A549 (cell line): ENCODE results near the gene SPATA46. TPM values are rescaled to one million over a fixed set of nuclear protein-coding genes. Genes with fewer than 3 reads are reported as not detected.

Experiments used
- ATAC-seq, 2 experiments: fragments of 200-7000 bp in 1 of 2; fragments of >200 bp in 1 of 2; cut with Nextera tagmentation in 1 of 2; cut with Tn5 transposase in 1 of 2; 3 replicates each; pipeline versions ENCODE4 v1.8.0 to v1.9.1; 2018 to 2020; ENCODE audit warnings: mild to moderate bottlenecking in 1 of 2, moderate library complexity in 1 of 2
- CTCF ChIA-PET: fragments of 300-600 bp; sonication (Branson Sonifier 250); formaldehyde crosslinking; extraction: SDS; loops from one replicate; lab custom pipeline; 2021; ENCODE audit warnings: antibody characterized with exemption, inconsistent platforms; lab: Yijun Ruan, JAX
- POLR2A ChIA-PET: fragments of 350-600 bp; formaldehyde crosslinking; extraction: SDS; loops from one replicate; lab custom pipeline; 2021; ENCODE audit warnings: antibody characterized with exemption, inconsistent platforms; lab: Yijun Ruan, JAX
- DNase-seq, 2 experiments: peaks; one replicate each; pipeline versions ENCODE4 v3.0.0 to v3.0.0-alpha.2; 2011 to 2016; ENCODE audit warnings: low read depth in 1 of 2, low spot score in 1 of 2
- FAIRE-seq: peaks from 2 replicates; lab custom pipeline; 2011; peaks lifted over from hg19 to GRCh38; lab: Jason Lieb, UNC
- H3K27ac ChIP-seq, 2 experiments: fragments of >200 bp; sonication (Bioruptor Twin); formaldehyde crosslinking; 3 replicates each; pipeline ENCODE4 v1.5.1; 2016 to 2017
- H3K4me1 ChIP-seq: fragments of >200 bp; sonication (Bioruptor Twin); formaldehyde crosslinking; 3 replicates; pipeline ENCODE4 v1.6.1; 2016
- H3K4me2 ChIP-seq: fragments of >200 bp; sonication (Bioruptor Twin); formaldehyde crosslinking; 3 replicates; pipeline ENCODE4 v1.6.1; 2016
- H3K4me3 ChIP-seq: fragments of >200 bp; sonication (Bioruptor Twin); formaldehyde crosslinking; 3 replicates; pipeline ENCODE4 v1.5.1; 2016
- H3K9me3 ChIP-seq: fragments of >200 bp; sonication (Bioruptor Twin); formaldehyde crosslinking; 3 replicates; pipeline ENCODE4 v1.6.1; 2016
- CBX2 ChIP-seq: fragments of 200-600 bp; sonication (generic); IDR thresholded peaks from 2 replicates; pipeline ENCODE4 v1.6.1; 2016; ENCODE audit warnings: low read depth, mild to moderate bottlenecking, borderline replicate concordance
- CHD2 ChIP-seq: fragments of 150-350 bp; IDR thresholded peaks from 2 replicates; pipeline ENCODE4 v1.6.1; 2014; ENCODE audit warnings: low read length; ENCODE audit not compliant: partially characterized antibody
- EHF ChIP-seq: fragments of 250-450 bp; sonication (Bioruptor Pico); IDR thresholded peaks from 2 replicates; pipeline ENCODE4 v1.5.0; 2020; ENCODE audit warnings: mild to moderate bottlenecking
- FOSB ChIP-seq: fragments of 250-450 bp; sonication (Bioruptor Pico); IDR thresholded peaks from 2 replicates; pipeline ENCODE4 v1.5.0; 2020; ENCODE audit warnings: mild to moderate bottlenecking, moderate library complexity
- HOXB13 ChIP-seq: fragments of 250-450 bp; sonication (Bioruptor Pico); IDR thresholded peaks from 2 replicates; pipeline ENCODE4 v1.5.0; 2020; ENCODE audit warnings: low read depth, mild to moderate bottlenecking, moderate library complexity
- HOXB5 ChIP-seq: fragments of 250-450 bp; sonication (Bioruptor Pico); IDR thresholded peaks from 2 replicates; pipeline ENCODE4 v1.5.0; 2020; ENCODE audit warnings: mild to moderate bottlenecking, moderate library complexity
- JUN ChIP-seq, 2 experiments: fragments of >200 bp; sonication (Bioruptor Twin); formaldehyde crosslinking; IDR thresholded peaks; 2 replicates in 1 of 2; 3 replicates in 1 of 2; pipeline ENCODE4 v1.6.1; 2016 to 2017
- JUNB ChIP-seq: fragments of >200 bp; sonication (Bioruptor Twin); formaldehyde crosslinking; IDR thresholded peaks from 2 replicates; pipeline ENCODE4 v1.6.1; 2016
- MAFK ChIP-seq: fragments of 450-650 bp; IDR thresholded peaks from 2 replicates; pipeline ENCODE4 v1.6.1; 2014; ENCODE audit not compliant: partially characterized antibody
- MYC ChIP-seq: IDR thresholded peaks from 2 replicates; pipeline ENCODE4 v1.6.1; 2012; ENCODE audit warnings: mild to moderate bottlenecking, inconsistent platforms, low read length, improper control_type of control experiment, borderline replicate concordance
- NPAS2 ChIP-seq: fragments of 250-450 bp; sonication (Bioruptor Pico); IDR thresholded peaks from 2 replicates; pipeline ENCODE4 v1.8.0; 2022; ENCODE audit warnings: mild to moderate bottlenecking, moderate library complexity, borderline replicate concordance
- PHF8 ChIP-seq: fragments of 200-600 bp; sonication (generic); IDR thresholded peaks from 2 replicates; pipeline ENCODE4 v1.6.1; 2016; ENCODE audit warnings: low read depth, mild to moderate bottlenecking, antibody characterized with exemption, moderate library complexity, borderline replicate concordance
- RCOR1 ChIP-seq: fragments of 150-350 bp; IDR thresholded peaks from 2 replicates; pipeline ENCODE4 v1.6.1; 2014; ENCODE audit warnings: antibody characterized with exemption, low read length, low read depth
- SMC3 ChIP-seq: fragments of >200 bp; sonication (Bioruptor Twin); formaldehyde crosslinking; IDR thresholded peaks from 3 replicates; pipeline ENCODE4 v1.6.1; 2018; ENCODE audit warnings: inconsistent platforms
- TP53 ChIP-seq: fragments of 250-450 bp; sonication (Bioruptor Pico); IDR thresholded peaks from 2 replicates; pipeline ENCODE4 v1.5.0; 2021; ENCODE audit warnings: mild to moderate bottlenecking, moderate library complexity
- ZFP36 ChIP-seq: fragments of 450-650 bp; IDR thresholded peaks from 2 replicates; pipeline ENCODE4 v1.6.1; 2014; ENCODE audit warnings: borderline replicate concordance; ENCODE audit not compliant: partially characterized antibody
- ZSCAN20 ChIP-seq: fragments of 250-450 bp; sonication (Bioruptor Pico); IDR thresholded peaks from 2 replicates; pipeline ENCODE4 v1.8.0; 2022; ENCODE audit warnings: mild to moderate bottlenecking, moderate library complexity
- WGBS: methylation state at CpG from one replicate; pipeline ENCODE4 v1.1.6; 2017; ENCODE audit errors: missing lambda C conversion rate; 5-methylcytosine and 5-hydroxymethylcytosine counted together
- polyA plus RNA-seq, 4 experiments: library from polyadenylated mRNA; depleted of rRNA in 3 of 4; stranded (reverse); fragments of >200 nt; fragmentation: RNase III in 1 of 4; extraction: RNeasy Plus Mini Kit Qiagen cat#74134 plus additional on column Dnase treatment in 1 of 4; gene quantifications; 2 replicates in 3 of 4; 3 replicates in 1 of 4; pipeline ENCODE4 v1.2.3, GENCODE V29; 2011 to 2017
- TF ChIP-seq, protein P1 (sequence below): IDR thresholded peaks from 2 replicates; pipeline ENCODE4 v1.6.1; 2012; ENCODE audit warnings: low read depth, borderline replicate concordance
- TF ChIP-seq, protein P2 (sequence below): fragments of 250-450 bp; sonication (Bioruptor Pico); IDR thresholded peaks from 2 replicates; pipeline ENCODE4 v1.5.0; 2020; ENCODE audit warnings: low read depth, mild to moderate bottlenecking, moderate library complexity
- TF ChIP-seq, protein P3 (sequence below): fragments of 450-650 bp; IDR thresholded peaks from 2 replicates; pipeline ENCODE4 v1.6.1; 2014; ENCODE audit warnings: antibody characterized with exemption
- TF ChIP-seq, protein P4 (sequence below): IDR thresholded peaks from 2 replicates; pipeline ENCODE4 v1.6.1; 2012
- TF ChIP-seq, protein P5 (sequence below): fragments of >200 bp; sonication (Bioruptor Twin); formaldehyde crosslinking; IDR thresholded peaks from 3 replicates; pipeline ENCODE4 v1.6.1; 2016

SPATA46 gene
- polyA plus RNA-seq, 2 of the 4 experiments (the other 2 are of a cell fraction), result not detected

DNA sequence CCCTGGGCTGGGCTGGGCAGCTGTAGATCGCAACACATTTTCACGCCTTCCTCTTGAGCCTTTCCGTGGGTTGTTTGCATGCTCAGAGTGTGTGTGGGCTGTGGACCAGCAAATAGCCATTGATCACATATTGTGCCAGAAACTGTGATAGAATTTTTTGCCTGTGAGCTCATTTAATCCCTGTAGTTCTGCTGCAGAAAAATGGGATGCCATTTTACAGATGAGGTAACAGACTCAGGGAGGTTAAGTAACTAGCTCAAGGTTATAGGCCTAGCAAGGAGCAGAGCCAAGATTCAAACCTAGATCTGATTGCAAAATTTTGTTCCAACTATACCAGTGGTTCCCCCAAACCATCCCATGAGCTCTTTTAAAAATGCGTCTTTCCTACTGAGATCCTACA, 10.5 kb downstream of the SPATA46 start:
- Histone ChIP-seq H3K27ac (no peak overlapping the region), H3K9me3 (no peaks in the 10 kb centered on the region), H3K4me1 (no peaks in the 10 kb centered on the region), H3K4me2 (no peak overlapping the region), H3K4me3 (no peak overlapping the region)
- FAIRE-seq, result no peak
- TF ChIP-seq, protein P1, sequence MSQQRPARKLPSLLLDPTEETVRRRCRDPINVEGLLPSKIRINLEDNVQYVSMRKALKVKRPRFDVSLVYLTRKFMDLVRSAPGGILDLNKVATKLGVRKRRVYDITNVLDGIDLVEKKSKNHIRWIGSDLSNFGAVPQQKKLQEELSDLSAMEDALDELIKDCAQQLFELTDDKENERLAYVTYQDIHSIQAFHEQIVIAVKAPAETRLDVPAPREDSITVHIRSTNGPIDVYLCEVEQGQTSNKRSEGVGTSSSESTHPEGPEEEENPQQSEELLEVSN, result no peak
- TF ChIP-seq RCOR1 (no peak), JUN (IDR thresholded peaks at IDR 0.05) (no peak), CBX2 (no peak), MAFK (no peak), FOSB (no peak), MYC (no peak)
- 67% methylated on average over 4 of the region's 4 CpGs for WGBS
- POLR2A ChIA-PET, result no interaction called here
- CTCF ChIA-PET, result interaction anchor here (1.0 to 2.6 kb wide), 3 partner anchors 8 to 25 kb away, joined by 3 to 10 read pairs (median 5); no protein-coding TSS in a partner anchor
- no peak for DNase-seq
- no peak for ATAC-seq

DNA sequence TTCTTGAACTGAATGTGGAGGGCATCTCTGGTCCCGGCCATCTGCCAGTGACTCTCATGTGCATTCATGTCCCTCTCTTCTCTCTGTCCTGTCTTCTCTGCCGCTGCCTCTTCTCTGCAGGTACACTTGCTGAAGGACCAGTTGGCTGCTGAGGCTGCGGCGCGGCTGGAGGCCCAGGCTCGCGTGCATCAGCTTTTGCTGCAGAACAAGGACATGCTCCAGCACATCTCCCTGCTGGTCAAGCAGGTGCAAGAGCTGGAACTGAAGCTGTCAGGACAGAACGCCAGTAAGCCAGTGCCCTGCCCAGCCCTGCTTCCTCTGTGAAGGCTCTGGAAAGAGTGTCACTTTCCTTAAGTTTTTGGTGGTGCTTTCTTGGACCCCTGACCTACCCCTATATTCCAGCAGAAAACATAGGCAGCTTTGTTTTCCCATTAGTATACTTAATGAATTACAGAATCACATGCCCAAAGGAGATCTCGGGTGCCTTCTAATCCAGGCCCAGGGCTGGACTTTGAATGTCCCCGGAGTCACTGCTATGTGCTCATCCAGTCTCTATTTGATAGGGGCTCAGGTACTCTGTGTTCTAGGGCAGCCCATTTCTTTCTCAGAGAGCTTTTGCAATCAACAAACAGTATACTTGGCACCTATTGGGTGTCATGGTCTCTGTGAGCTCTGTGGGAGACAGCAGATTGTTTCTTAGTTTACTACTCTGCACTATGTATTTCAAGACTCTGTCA, 11.2 kb downstream of the SPATA46 start:
- WGBS, result 81% methylated on average over 10 of the region's 10 CpGs
- TF ChIP-seq PHF8, result no peak
- TF ChIP-seq TP53 (CRISPR knock-in tag), result no peak
- Histone ChIP-seq H3K9me3 (no peaks in the 10 kb centered on the region), H3K4me3 (no peak overlapping the region), H3K27ac (no peak overlapping the region), H3K4me2 (no peak overlapping the region), H3K4me1 (no peaks in the 10 kb centered on the region)
- no peak for DNase-seq
- FAIRE-seq, result no peak
- POLR2A ChIA-PET, result no interaction called here
- CTCF ChIA-PET, result interaction anchor here (1.0 to 2.6 kb wide), 3 partner anchors 8 to 26 kb away, joined by 3 to 10 read pairs (median 5); no protein-coding TSS in a partner anchor
- ATAC-seq, result no peak

DNA sequence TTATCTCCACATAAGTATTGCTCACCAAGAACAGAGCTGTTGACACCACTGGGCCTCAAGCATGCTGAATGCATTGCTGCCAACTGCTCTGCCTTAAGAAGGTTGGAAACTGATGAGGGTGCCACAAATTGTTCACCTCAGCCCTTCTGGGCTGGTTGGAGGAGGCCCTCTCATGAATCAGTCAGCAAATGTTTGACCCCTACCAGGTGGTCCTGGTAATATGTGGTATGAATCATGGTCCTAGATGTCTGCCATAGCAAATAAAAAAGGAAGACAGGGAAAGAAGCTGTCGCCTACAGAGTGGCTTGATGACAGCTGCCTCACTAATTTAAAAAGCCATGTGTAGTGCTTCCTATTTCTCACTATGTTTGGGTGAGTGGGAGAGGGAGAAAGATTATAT, 12.2 kb downstream of the SPATA46 start:
- no peak for DNase-seq
- CTCF ChIA-PET, result interaction anchor here (1.0 to 2.6 kb wide), 2 partner anchors 11 to 27 kb away, joined by 3 to 10 read pairs; no protein-coding TSS in a partner anchor

DNA sequence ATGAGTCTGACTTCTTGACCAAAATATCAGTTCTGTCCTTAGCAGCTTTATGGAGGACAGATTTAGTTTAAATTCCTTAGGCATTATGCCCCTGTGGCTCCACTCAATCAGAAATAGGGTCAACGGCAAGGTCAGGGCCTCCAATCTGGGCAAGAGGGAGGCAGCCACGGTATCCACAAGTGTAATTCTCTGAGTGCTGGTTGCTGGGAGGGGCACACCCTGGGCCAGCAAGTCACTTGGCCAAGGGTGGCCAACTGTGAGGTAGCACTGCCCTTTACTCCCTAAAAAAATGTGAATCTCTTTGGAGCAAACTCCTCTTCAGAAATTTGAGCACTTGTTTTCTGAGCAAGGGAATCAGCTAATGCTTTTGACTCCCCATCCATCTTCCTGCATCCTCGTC, 12.8 kb downstream of the SPATA46 start:
- ChIA-PET POLR2A (no interaction called here), CTCF (interaction anchor here (0.9 to 1.0 kb wide), 2 partner anchors 10 to 26 kb away, joined by 3 read pairs; no protein-coding TSS in a partner anchor)
- no peaks in the 10 kb centered on the region for H3K9me3 ChIP-seq
- H3K4me3 ChIP-seq, result no peak overlapping the region
- H3K4me2 ChIP-seq, result no peak overlapping the region
- no peaks in the 10 kb centered on the region for H3K4me1 ChIP-seq
- ATAC-seq, result no peak
- no peak overlapping the region for H3K27ac ChIP-seq
- WGBS, result 50% methylated on average over 3 of the region's 3 CpGs
- TF ChIP-seq, protein P2, sequence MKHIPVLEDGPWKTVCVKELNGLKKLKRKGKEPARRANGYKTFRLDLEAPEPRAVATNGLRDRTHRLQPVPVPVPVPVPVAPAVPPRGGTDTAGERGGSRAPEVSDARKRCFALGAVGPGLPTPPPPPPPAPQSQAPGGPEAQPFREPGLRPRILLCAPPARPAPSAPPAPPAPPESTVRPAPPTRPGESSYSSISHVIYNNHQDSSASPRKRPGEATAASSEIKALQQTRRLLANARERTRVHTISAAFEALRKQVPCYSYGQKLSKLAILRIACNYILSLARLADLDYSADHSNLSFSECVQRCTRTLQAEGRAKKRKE (CRISPR knock-in tag), result no peak
- TF ChIP-seq, protein P3, sequence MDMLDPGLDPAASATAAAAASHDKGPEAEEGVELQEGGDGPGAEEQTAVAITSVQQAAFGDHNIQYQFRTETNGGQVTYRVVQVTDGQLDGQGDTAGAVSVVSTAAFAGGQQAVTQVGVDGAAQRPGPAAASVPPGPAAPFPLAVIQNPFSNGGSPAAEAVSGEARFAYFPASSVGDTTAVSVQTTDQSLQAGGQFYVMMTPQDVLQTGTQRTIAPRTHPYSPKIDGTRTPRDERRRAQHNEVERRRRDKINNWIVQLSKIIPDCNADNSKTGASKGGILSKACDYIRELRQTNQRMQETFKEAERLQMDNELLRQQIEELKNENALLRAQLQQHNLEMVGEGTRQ, result no peak
- TF ChIP-seq EHF (no peak), HOXB13 (CRISPR knock-in tag) (no peak), JUNB (no peak), CBX2 (no peak), SMC3 (no peak), CHD2 (no peak), NPAS2 (no peak), ZSCAN20 (CRISPR knock-in tag) (no peak), HOXB5 (CRISPR knock-in tag) (no peak)
- TF ChIP-seq, protein P4, sequence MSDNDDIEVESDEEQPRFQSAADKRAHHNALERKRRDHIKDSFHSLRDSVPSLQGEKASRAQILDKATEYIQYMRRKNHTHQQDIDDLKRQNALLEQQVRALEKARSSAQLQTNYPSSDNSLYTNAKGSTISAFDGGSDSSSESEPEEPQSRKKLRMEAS, result no peak
- TF ChIP-seq, protein P5, sequence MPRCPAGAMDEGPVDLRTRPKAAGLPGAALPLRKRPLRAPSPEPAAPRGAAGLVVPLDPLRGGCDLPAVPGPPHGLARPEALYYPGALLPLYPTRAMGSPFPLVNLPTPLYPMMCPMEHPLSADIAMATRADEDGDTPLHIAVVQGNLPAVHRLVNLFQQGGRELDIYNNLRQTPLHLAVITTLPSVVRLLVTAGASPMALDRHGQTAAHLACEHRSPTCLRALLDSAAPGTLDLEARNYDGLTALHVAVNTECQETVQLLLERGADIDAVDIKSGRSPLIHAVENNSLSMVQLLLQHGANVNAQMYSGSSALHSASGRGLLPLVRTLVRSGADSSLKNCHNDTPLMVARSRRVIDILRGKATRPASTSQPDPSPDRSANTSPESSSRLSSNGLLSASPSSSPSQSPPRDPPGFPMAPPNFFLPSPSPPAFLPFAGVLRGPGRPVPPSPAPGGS, result no peak
- DNase-seq, result no peak
- FAIRE-seq, result no peak

More for the DNA sequence above, 12.2 kb downstream of the SPATA46 start:
- no peak for ATAC-seq
- Histone ChIP-seq H3K4me1 (no peaks in the 10 kb centered on the region), H3K4me2 (no peak overlapping the region), H3K27ac (no peak overlapping the region), H3K4me3 (no peak overlapping the region), H3K9me3 (no peaks in the 10 kb centered on the region)
- POLR2A ChIA-PET, result no interaction called here
- no peak for FAIRE-seq
- WGBS, result 77% methylated on average over 1 of the region's 1 CpG
- TF ChIP-seq ZFP36 (no peak), JUNB (no peak)
